Endodermal cell (in vitro differentiated cells): ENCODE results near the gene PCSK6. TPM values are rescaled to one million over a fixed set of nuclear protein-coding genes. Genes with fewer than 3 reads are reported as not detected.

Experiments
- DNase-seq: peaks from one replicate; pipeline ENCODE4 v3.0.0-alpha.2; 2017
- H3K27ac ChIP-seq: 2 replicates; pipeline ENCODE4 v1.5.1; 2013; ENCODE audit warnings: mild to moderate bottlenecking, low read depth, low read length, moderate library complexity
- H3K27me3 ChIP-seq: 2 replicates; pipeline ENCODE4 v1.6.1; 2013; ENCODE audit warnings: mild to moderate bottlenecking, low read length, moderate library complexity; ENCODE audit not compliant: insufficient read depth, control insufficient read depth, poor library complexity, severe bottlenecking
- H3K36me3 ChIP-seq: 2 replicates; pipeline ENCODE4 v1.7.0; 2013; ENCODE audit warnings: mild to moderate bottlenecking, low read length, moderate library complexity; ENCODE audit not compliant: control insufficient read depth, insufficient read depth
- H3K4me1 ChIP-seq: one replicate; pipeline ENCODE4 v1.7.0; 2013; ENCODE audit warnings: low read length; ENCODE audit not compliant: control insufficient read depth, insufficient read depth
- H3K4me3 ChIP-seq: 2 replicates; pipeline ENCODE4 v1.5.1; 2013; ENCODE audit warnings: mild to moderate bottlenecking, low read length, moderate library complexity
- H3K9ac ChIP-seq: 2 replicates; pipeline ENCODE4 v1.6.1; 2013; ENCODE audit warnings: mild to moderate bottlenecking, low read length, moderate library complexity; ENCODE audit not compliant: poor library complexity, severe bottlenecking; ENCODE audit errors: extremely low read depth
- H3K9me3 ChIP-seq: 2 replicates; pipeline ENCODE4 v1.6.1; 2013; ENCODE audit warnings: mild to moderate bottlenecking, low read length, moderate library complexity; ENCODE audit not compliant: control insufficient read depth
- H3K27ac Mint-ChIP-seq: 2 replicates; pipeline ENCODE4 v1.8.0; 2020; ENCODE audit warnings: mixed read lengths
- H3K27me3 Mint-ChIP-seq: 2 replicates; pipeline ENCODE4 v1.8.0; 2021; ENCODE audit warnings: mild to moderate bottlenecking, mixed read lengths; ENCODE audit not compliant: insufficient read depth
- H3K36me3 Mint-ChIP-seq: 2 replicates; pipeline ENCODE4 v1.8.0; 2020; ENCODE audit warnings: low read depth, mixed read lengths
- H3K4me1 Mint-ChIP-seq: 2 replicates; pipeline ENCODE4 v1.8.0; 2020; ENCODE audit warnings: mixed read lengths
- H3K4me3 Mint-ChIP-seq: 2 replicates; pipeline ENCODE4 v1.8.0; 2020; ENCODE audit warnings: mild to moderate bottlenecking, moderate library complexity, mixed read lengths
- H3K9me3 Mint-ChIP-seq: 2 replicates; pipeline ENCODE4 v1.8.0; 2020; ENCODE audit warnings: mild to moderate bottlenecking, mixed read lengths
- CTCF ChIP-seq: fragments of 200-600 bp; sonication (generic); conservative IDR thresholded peaks from 2 replicates; pipeline ENCODE4 v1.5.0; 2021; ENCODE audit warnings: antibody characterized with exemption, mild to moderate bottlenecking
- WGBS, 2 experiments: methylation state at CpG; one replicate each; pipeline versions ENCODE4 v1.1.5 to v1.1.7; 2013; ENCODE audit warnings: missing lambda C conversion rate in 2 of 2, mixed read lengths in 1 of 2; ENCODE audit not compliant: insufficient coverage in 1 of 2, insufficient read length in 1 of 2; 5-methylcytosine and 5-hydroxymethylcytosine counted together
- total RNA-seq, 2 donors: library from RNA; stranded (reverse); fragmentation: NEBNext Ultra II Directional in 1 of 2; extraction: Animal tissue kit (Norgen Biotek cat#: 25700) in 1 of 2; gene quantifications; 2 replicates in 1 of 2; 3 replicates in 1 of 2; pipeline ENCODE4 v1.2.1, GENCODE V29; 2021

PCSK6 gene
- total RNA-seq, 2 donors from 2014 or later: 6.6 to 9.8 TPM

GRCh38 chr15:101394654-101395053 is 94.9 kb downstream of the PCSK6 start:
- no peak for TF ChIP-seq CTCF
- Histone ChIP-seq H3K27ac (no peak overlapping the region), H3K4me1 (no peaks in the 10 kb centered on the region), H3K27me3 (no peaks in the 10 kb centered on the region), H3K36me3 (no peaks in the 10 kb centered on the region), H3K9ac (no peak overlapping the region), H3K4me3 (no peak overlapping the region), H3K9me3 (no peaks in the 10 kb centered on the region)
- no peak overlapping the region for H3K4me3 Mint-ChIP-seq
- no peaks in the 10 kb centered on the region for H3K36me3 Mint-ChIP-seq
- no peak for DNase-seq
- no peak overlapping the region for H3K27ac Mint-ChIP-seq
- WGBS, 2 experiments: 86 to 94% methylated on average over 8 to 11 of the region's 11 CpGs
- H3K9me3 Mint-ChIP-seq: no peaks in the 10 kb centered on the region
- H3K4me1 Mint-ChIP-seq: peaks cover 8% of the 10 kb centered on the region
- H3K27me3 Mint-ChIP-seq: no peaks in the 10 kb centered on the region

GRCh38 chr15:101394056-101394630 is 95.4 kb downstream of the PCSK6 start:
- no peaks in the 10 kb centered on the region for H3K27me3 ChIP-seq
- no peaks in the 10 kb centered on the region for H3K36me3 ChIP-seq
- Mint-ChIP-seq H3K27ac (no peak overlapping the region), H3K27me3 (no peaks in the 10 kb centered on the region), H3K4me1 (peaks cover 8% of the 10 kb centered on the region), H3K4me3 (no peak overlapping the region), H3K9me3 (no peaks in the 10 kb centered on the region), H3K36me3 (no peaks in the 10 kb centered on the region)
- no peak for DNase-seq
- 84 to 90% methylated on average over 6 to 12 of the region's 12 CpGs for WGBS, 2 experiments
- no peak overlapping the region for H3K27ac ChIP-seq
- no peak overlapping the region for H3K9ac ChIP-seq
- H3K4me3 ChIP-seq: no peak overlapping the region
- no peaks in the 10 kb centered on the region for H3K9me3 ChIP-seq
- no peaks in the 10 kb centered on the region for H3K4me1 ChIP-seq
- TF ChIP-seq CTCF: no peak

GRCh38 chr15:101393172-101393571 is 96.3 kb downstream of the PCSK6 start:
- H3K9ac ChIP-seq: no peak overlapping the region
- DNase-seq: no peak

More at GRCh38 chr15:101393172-101393571, 96.3 kb downstream of the PCSK6 start:
- Histone ChIP-seq H3K9me3 (no peaks in the 10 kb centered on the region), H3K4me1 (no peaks in the 10 kb centered on the region), H3K27me3 (no peaks in the 10 kb centered on the region), H3K4me3 (no peak overlapping the region), H3K36me3 (no peaks in the 10 kb centered on the region), H3K27ac (no peak overlapping the region)
- Mint-ChIP-seq H3K36me3 (no peaks in the 10 kb centered on the region), H3K27me3 (no peaks in the 10 kb centered on the region), H3K4me3 (no peak overlapping the region), H3K9me3 (no peaks in the 10 kb centered on the region), H3K4me1 (peaks cover 8% of the 10 kb centered on the region), H3K27ac (no peak overlapping the region)
- 90 to 93% methylated on average over 7 to 13 of the region's 13 CpGs for WGBS, 2 experiments
- no peak for TF ChIP-seq CTCF
